HG03135 (cell line): ENCODE measurements around the gene ARHGEF18.
A peak's percentile ranks its signal among the peaks of the same experiment; 100 is the strongest.

Source experiments
- ATAC-seq: cut with Tn5 transposase; IDR thresholded peaks from one replicate; pipeline ENCODE4 v1.9.1; 2021; ENCODE audit warnings: mild to moderate bottlenecking, moderate library complexity; ENCODE audit not compliant: unreplicated experiment

The ARHGEF18 gene

GRCh38 chr19:7382694-7383093 lies 34.0 kb downstream of the ARHGEF18 start:
- ATAC-seq: no peak

- ATAC-seq: no peak
These were observed 34.5 kb downstream of the ARHGEF18 start for GRCh38 chr19:7383284-7383683.

- no peak for ATAC-seq
These were observed 36.3 kb downstream of the ARHGEF18 start for GRCh38 chr19:7385062-7385461.

GRCh38 chr19:7386308-7386707 lies 37.6 kb downstream of the ARHGEF18 start:
- ATAC-seq: no peak

- ATAC-seq: no peak
These were observed 38.0 kb downstream of the ARHGEF18 start for GRCh38 chr19:7386769-7387168.

GRCh38 chr19:7391218-7391670 lies 42.5 kb downstream of the ARHGEF18 start:
- no peak for ATAC-seq

GRCh38 chr19:7393459-7393858 lies 44.7 kb downstream of the ARHGEF18 start:
- ATAC-seq: no peak

GRCh38 chr19:7393939-7394730 lies 45.4 kb downstream of the ARHGEF18 start:
- no peak for ATAC-seq

- peak; percentile 56 for ATAC-seq
These were observed 46.1 kb downstream of the ARHGEF18 start for GRCh38 chr19:7394731-7395359.

GRCh38 chr19:7395360-7396066 lies 46.8 kb downstream of the ARHGEF18 start:
- ATAC-seq: peak; percentile 32

- ATAC-seq: no peak
These were observed 49.0 kb downstream of the ARHGEF18 start for GRCh38 chr19:7397687-7398086.
